MM.1S (cell line): ENCODE data around the gene GNPDA2.

Experiments
- DNase-seq: peaks from one replicate; pipeline ENCODE4 v3.0.0-alpha.2; 2015
- H2AFZ ChIP-seq: fragments of 300-600 bp; sonication (generic); 2 replicates; pipeline ENCODE4 v1.6.0; 2016; ENCODE audit warnings: antibody characterized with exemption, low read length
- H3F3A ChIP-seq: fragments of 300-600 bp; sonication (generic); 2 replicates; pipeline ENCODE4 v1.6.1; 2016; ENCODE audit warnings: mild to moderate bottlenecking, antibody characterized with exemption, low read length, moderate library complexity, mixed read lengths; ENCODE audit not compliant: insufficient read depth
- H3K27ac ChIP-seq: fragments of 300-600 bp; sonication (generic); 2 replicates; pipeline ENCODE4 v1.5.1; 2016; ENCODE audit warnings: mild to moderate bottlenecking, low read length
- H3K27me3 ChIP-seq: fragments of 300-600 bp; sonication (generic); replicated peaks from 2 replicates; pipeline ENCODE4 v1.6.0; 2016; ENCODE audit warnings: low read length; ENCODE audit not compliant: insufficient read depth
- H3K36me3 ChIP-seq: fragments of 300-600 bp; sonication (generic); replicated peaks from 2 replicates; pipeline ENCODE4 v1.6.1; 2016; ENCODE audit warnings: mild to moderate bottlenecking, low read length, mixed read lengths; ENCODE audit not compliant: insufficient read depth
- H3K4me1 ChIP-seq: fragments of 300-600 bp; sonication (generic); 2 replicates; pipeline ENCODE4 v1.6.1; 2016; ENCODE audit warnings: low read length, mixed read lengths
- H3K4me2 ChIP-seq: fragments of 300-600 bp; sonication (generic); 2 replicates; pipeline ENCODE4 v1.6.0; 2016; ENCODE audit warnings: low read depth, low read length
- H3K4me3 ChIP-seq: fragments of 300-600 bp; sonication (generic); 2 replicates; pipeline ENCODE4 v1.5.1; 2016; ENCODE audit warnings: low read length, mixed read lengths
- H3K79me2 ChIP-seq: fragments of 300-600 bp; sonication (generic); 2 replicates; pipeline ENCODE4 v1.6.1; 2016; ENCODE audit warnings: mixed run types, low read length, mixed read lengths
- H3K9ac ChIP-seq: fragments of 300-600 bp; sonication (generic); 2 replicates; pipeline ENCODE4 v1.6.1; 2016; ENCODE audit warnings: low read length, mixed read lengths
- H3K9me2 ChIP-seq: fragments of 300-600 bp; sonication (generic); replicated peaks from 2 replicates; pipeline ENCODE4 v1.6.1; 2016; ENCODE audit warnings: mild to moderate bottlenecking, low read length, mixed read lengths; ENCODE audit not compliant: insufficient read depth
- H3K9me3 ChIP-seq: fragments of 300-600 bp; sonication (generic); replicated peaks from 2 replicates; pipeline ENCODE4 v1.6.1; 2016; ENCODE audit warnings: mild to moderate bottlenecking, low read length, mixed read lengths; ENCODE audit not compliant: insufficient read depth
- H4K20me1 ChIP-seq: fragments of 300-600 bp; sonication (generic); 2 replicates; pipeline ENCODE4 v1.6.1; 2016; ENCODE audit warnings: mild to moderate bottlenecking, low read length, moderate library complexity, mixed read lengths; ENCODE audit not compliant: insufficient read depth
- EZH2 ChIP-seq: fragments of 300-600 bp; sonication (generic); optimal IDR thresholded peaks from 2 replicates; pipeline ENCODE3; 2017; ENCODE audit warnings: low read depth, mild to moderate bottlenecking, antibody characterized with exemption, low read length, mixed read lengths
- EZH2phosphoT487 ChIP-seq: fragments of 300-600 bp; sonication (generic); IDR thresholded peaks from 2 replicates; pipeline ENCODE4 v1.6.1; 2018; ENCODE audit warnings: antibody characterized with exemption, low read length
- TF ChIP-seq, protein P1 (sequence below): fragments of 300-600 bp; sonication (generic); IDR thresholded peaks from 2 replicates; pipeline ENCODE4 v1.5.1; 2016; ENCODE audit warnings: antibody characterized with exemption, low read length, mixed read lengths

Gene GNPDA2

DNA sequence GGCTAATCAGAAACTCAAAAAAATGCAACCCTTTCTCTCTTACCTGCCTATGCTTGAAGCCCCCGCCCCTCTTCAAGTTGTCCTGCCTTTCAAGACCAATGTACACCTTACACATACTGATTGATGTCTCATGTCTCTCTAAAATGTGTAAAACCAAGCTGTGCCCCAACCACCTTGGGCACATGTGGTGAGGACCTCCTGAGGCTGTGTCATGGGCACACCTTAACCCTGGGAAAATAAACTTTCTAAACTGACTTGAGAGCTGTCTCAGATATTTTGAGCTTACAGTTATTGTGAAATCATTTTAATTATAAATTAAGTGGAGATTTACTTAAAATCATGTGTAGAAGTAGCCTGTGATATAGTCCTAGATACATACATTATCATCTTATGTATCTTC is 25.9 kb downstream of the GNPDA2 start:
- no peaks in the 10 kb centered on the region; the same call in 1 of the 2 replicates for H3K4me1 ChIP-seq
- H3K36me3 ChIP-seq = peaks cover 12% of the 10 kb centered on the region
- no peak for TF ChIP-seq EZH2
- TF ChIP-seq EZH2phosphoT487 = no peak
- TF ChIP-seq, protein P1, sequence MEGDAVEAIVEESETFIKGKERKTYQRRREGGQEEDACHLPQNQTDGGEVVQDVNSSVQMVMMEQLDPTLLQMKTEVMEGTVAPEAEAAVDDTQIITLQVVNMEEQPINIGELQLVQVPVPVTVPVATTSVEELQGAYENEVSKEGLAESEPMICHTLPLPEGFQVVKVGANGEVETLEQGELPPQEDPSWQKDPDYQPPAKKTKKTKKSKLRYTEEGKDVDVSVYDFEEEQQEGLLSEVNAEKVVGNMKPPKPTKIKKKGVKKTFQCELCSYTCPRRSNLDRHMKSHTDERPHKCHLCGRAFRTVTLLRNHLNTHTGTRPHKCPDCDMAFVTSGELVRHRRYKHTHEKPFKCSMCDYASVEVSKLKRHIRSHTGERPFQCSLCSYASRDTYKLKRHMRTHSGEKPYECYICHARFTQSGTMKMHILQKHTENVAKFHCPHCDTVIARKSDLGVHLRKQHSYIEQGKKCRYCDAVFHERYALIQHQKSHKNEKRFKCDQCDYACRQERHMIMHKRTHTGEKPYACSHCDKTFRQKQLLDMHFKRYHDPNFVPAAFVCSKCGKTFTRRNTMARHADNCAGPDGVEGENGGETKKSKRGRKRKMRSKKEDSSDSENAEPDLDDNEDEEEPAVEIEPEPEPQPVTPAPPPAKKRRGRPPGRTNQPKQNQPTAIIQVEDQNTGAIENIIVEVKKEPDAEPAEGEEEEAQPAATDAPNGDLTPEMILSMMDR = no peak
- no peaks in the 10 kb centered on the region for H3K9me3 ChIP-seq
- no peaks in the 10 kb centered on the region for H3F3A ChIP-seq
- H3K27ac ChIP-seq = no peak overlapping the region
- no peak for DNase-seq
- H3K27me3 ChIP-seq = no peaks in the 10 kb centered on the region
- peaks cover 4% of the 10 kb centered on the region; the same call in 1 of the 2 replicates for H3K79me2 ChIP-seq
- no peaks in the 10 kb centered on the region for H4K20me1 ChIP-seq
- no peak overlapping the region for H3K9ac ChIP-seq
- no peak overlapping the region for H3K4me3 ChIP-seq
- no peak overlapping the region for H3K4me2 ChIP-seq
- H2AFZ ChIP-seq = no peak overlapping the region
- no peaks in the 10 kb centered on the region for H3K9me2 ChIP-seq

- no peak overlapping the region for H3K9ac ChIP-seq
- no peak overlapping the region for H3K4me2 ChIP-seq
- peaks cover 35% of the 10 kb centered on the region for H3K4me1 ChIP-seq
- no peaks in the 10 kb centered on the region for H4K20me1 ChIP-seq
- TF ChIP-seq, protein P1 = no peak
- no peaks in the 10 kb centered on the region for H3F3A ChIP-seq
- no peak overlapping the region for H3K4me3 ChIP-seq
- peaks cover 12% of the 10 kb centered on the region; the same call in 1 of the 2 replicates for H3K36me3 ChIP-seq
- no peaks in the 10 kb centered on the region for H3K9me2 ChIP-seq
- H3K27me3 ChIP-seq = no peaks in the 10 kb centered on the region
- H2AFZ ChIP-seq = no peak overlapping the region
- no peaks in the 10 kb centered on the region for H3K9me3 ChIP-seq
- H3K27ac ChIP-seq = no peak overlapping the region
- DNase-seq = no peak
- H3K79me2 ChIP-seq = peaks cover 26% of the 10 kb centered on the region
These were observed 41.7 kb downstream of the GNPDA2 start for GRCh38 chr4:44684648-44685047.

GRCh38 chr4:44679060-44679459 is 47.3 kb downstream of the GNPDA2 start:
- Histone ChIP-seq H3K36me3 (peaks cover 7% of the 10 kb centered on the region; the same call in 1 of the 2 replicates), H4K20me1 (no peaks in the 10 kb centered on the region), H3K9me3 (no peaks in the 10 kb centered on the region), H3K27ac (peak overlapping the region; percentile 84), H3K27me3 (no peaks in the 10 kb centered on the region), H3K9ac (peak overlapping the region; percentile 92), H3K4me2 (peak overlapping the region; percentile 87), H3F3A (no peaks in the 10 kb centered on the region), H3K79me2 (peaks cover 40% of the 10 kb centered on the region), H3K4me1 (peaks cover 15% of the 10 kb centered on the region; the same call in 1 of the 2 replicates), H3K9me2 (no peaks in the 10 kb centered on the region), H2AFZ (peak overlapping the region; percentile 98), H3K4me3 (peak overlapping the region; percentile 89)
- no peak for DNase-seq
- TF ChIP-seq EZH2phosphoT487 = no peak
- TF ChIP-seq, protein P1 = no peak
- TF ChIP-seq EZH2 = no peak
